ENCODE measurements around the gene SAMD14. TPM values are rescaled to one million over a fixed set of nuclear protein-coding genes. Genes with fewer than 3 reads are reported as not detected.

SAMD14 gene
- total and polyA plus RNA-seq, 2 experiments from 2014 or later = 0.70 to 4.7 TPM

DNA sequence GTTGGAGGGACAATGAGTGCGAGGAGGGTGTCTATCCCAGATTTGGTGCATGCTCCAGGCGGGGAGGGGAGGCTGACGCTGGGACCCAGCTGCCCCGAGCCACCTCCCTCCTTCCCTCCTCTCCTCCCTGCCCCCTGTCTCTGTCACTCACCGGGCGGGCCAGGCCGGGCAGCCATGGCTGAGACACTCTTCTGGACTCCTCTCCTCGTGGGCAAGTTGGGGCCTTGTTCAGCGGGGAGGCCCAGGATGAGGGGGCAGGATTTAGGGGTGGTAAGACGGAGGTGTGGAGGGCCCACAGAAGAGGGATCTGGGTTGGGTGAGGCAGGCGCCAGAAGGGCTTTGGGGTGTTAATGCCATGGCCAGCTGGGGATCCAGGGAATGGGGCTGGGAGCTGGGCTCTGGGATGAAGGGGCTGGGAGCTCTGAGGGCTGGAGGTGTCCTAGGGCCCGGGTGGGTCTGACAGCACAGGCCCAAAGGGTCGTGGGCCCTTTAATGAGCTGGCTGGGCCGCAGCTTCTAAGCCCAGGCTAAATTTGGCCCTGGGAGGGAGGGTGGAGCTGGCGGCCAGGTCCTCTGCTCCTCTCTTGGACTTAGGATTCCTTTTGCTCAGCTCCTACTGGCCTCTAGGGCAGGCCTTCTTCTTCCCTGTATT lies 36.0 kb upstream of the SAMD14 start, which contains the start of gene SGCA:
SGCA (plus strand) TSS at position 139 of the 651 bp plus-strand sequence; CDS start at position 175, 36 bp downstream.
- Histone ChIP-seq H3K4me1 (ENCODE audit: insufficient read depth) (peaks cover 8% of the 10 kb centered on the region), H3K27me3 (ENCODE audit: insufficient read depth) (peaks cover 7% of the 10 kb centered on the region; the same call in 1 of the 2 replicates), H3K79me2 (replicated peaks; ENCODE audit: insufficient read depth) (no peaks in the 10 kb centered on the region), H3K4me3 (no peak within 1 kb of the TSS), H3K27ac (ENCODE audit: low read depth) (no peak within 1 kb of the TSS), H3K36me3 (ENCODE audit: insufficient read depth) (no peaks in the 10 kb centered on the region), H4K20me1 (replicated peaks; ENCODE audit: insufficient read depth) (no peaks in the 10 kb centered on the region), H3F3A (replicated peaks; ENCODE audit: low read depth) (no peaks in the 10 kb centered on the region; the same call in 1 of the 2 replicates), H3K4me2 (no peak within 1 kb of the TSS), H3K9me2 (ENCODE audit: insufficient read depth) (no peaks in the 10 kb centered on the region), H2AFZ (peak within 1 kb of the TSS; percentile 47)
- H3K36me3 Mint-ChIP-seq (ENCODE audit: low read depth) = no peaks in the 10 kb centered on the region
- no peak within 1 kb of the TSS; the same call in 1 of the 2 replicates for H3K27ac Mint-ChIP-seq
- DNase-seq (ENCODE audit: low spot score) (no peak), ATAC-seq (no peak)
- H3K4me3 Mint-ChIP-seq = no peak within 1 kb of the TSS
- H3K9me3 Mint-ChIP-seq = no peaks in the 10 kb centered on the region; the same call in 2 of the 3 replicates
- peaks cover 17% of the 10 kb centered on the region for H3K27me3 Mint-ChIP-seq (ENCODE audit: insufficient read depth, low read depth, poor library complexity)
- TF ChIP-seq STAT1 (IDR thresholded peaks at IDR 0.05; ENCODE audit: unreplicated experiment) = no peak
- no peak for TF ChIP-seq ETS1 (IDR thresholded peaks at IDR 0.05)
- no peak for TF ChIP-seq REST (IDR thresholded peaks at IDR 0.05; ENCODE audit: unreplicated experiment)
- no peak for TF ChIP-seq ZNF114 (CRISPR knock-in tag; IDR thresholded peaks at IDR 0.05)
- TF ChIP-seq EZH2 (IDR thresholded peaks at IDR 0.05; ENCODE audit: low read depth, unreplicated experiment) = no peak
- TF ChIP-seq NANOG (IDR thresholded peaks at IDR 0.05; ENCODE audit: borderline replicate concordance) = no peak
- TF ChIP-seq, protein P1, sequence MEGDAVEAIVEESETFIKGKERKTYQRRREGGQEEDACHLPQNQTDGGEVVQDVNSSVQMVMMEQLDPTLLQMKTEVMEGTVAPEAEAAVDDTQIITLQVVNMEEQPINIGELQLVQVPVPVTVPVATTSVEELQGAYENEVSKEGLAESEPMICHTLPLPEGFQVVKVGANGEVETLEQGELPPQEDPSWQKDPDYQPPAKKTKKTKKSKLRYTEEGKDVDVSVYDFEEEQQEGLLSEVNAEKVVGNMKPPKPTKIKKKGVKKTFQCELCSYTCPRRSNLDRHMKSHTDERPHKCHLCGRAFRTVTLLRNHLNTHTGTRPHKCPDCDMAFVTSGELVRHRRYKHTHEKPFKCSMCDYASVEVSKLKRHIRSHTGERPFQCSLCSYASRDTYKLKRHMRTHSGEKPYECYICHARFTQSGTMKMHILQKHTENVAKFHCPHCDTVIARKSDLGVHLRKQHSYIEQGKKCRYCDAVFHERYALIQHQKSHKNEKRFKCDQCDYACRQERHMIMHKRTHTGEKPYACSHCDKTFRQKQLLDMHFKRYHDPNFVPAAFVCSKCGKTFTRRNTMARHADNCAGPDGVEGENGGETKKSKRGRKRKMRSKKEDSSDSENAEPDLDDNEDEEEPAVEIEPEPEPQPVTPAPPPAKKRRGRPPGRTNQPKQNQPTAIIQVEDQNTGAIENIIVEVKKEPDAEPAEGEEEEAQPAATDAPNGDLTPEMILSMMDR (conservative IDR thresholded peaks at IDR 0.05; ENCODE audit: low read depth in 2 of 2) = no peak
- no peak for TF ChIP-seq ZNF331 (CRISPR knock-in tag; IDR thresholded peaks at IDR 0.05; ENCODE audit: low read depth)
- no peak for TF ChIP-seq JUNB (IDR thresholded peaks at IDR 0.05; ENCODE audit: unreplicated experiment)
- TF ChIP-seq ZNF462 (CRISPR knock-in tag; IDR thresholded peaks at IDR 0.05) = no peak
- TF ChIP-seq EZH2phosphoT487 (IDR thresholded peaks at IDR 0.05; ENCODE audit: unreplicated experiment) = no peak
- no peak for TF ChIP-seq POLR2AphosphoS5 (IDR thresholded peaks at IDR 0.05; ENCODE audit: low read depth)
- no peak for TF ChIP-seq CREB1 (CRISPR knock-in tag; IDR thresholded peaks at IDR 0.05; ENCODE audit: low read depth)
- peaks cover 26% of the 10 kb centered on the region for H3K4me1 Mint-ChIP-seq

Measured in GM23338 (cell line).